ENCODE results near the gene ANTKMT.
"Not testable (repeated sequence)": the region's sequence is repeated elsewhere in the genome, so short reads cannot be mapped to it uniquely, and the experiment has no call there.

The ANTKMT gene

GRCh38 chr16:700684-701584, 20.0 kb upstream of the ANTKMT start:
- no peak for DNase-seq

- no peak for DNase-seq
Measured at GRCh38 chr16:702341-702740, 18.6 kb upstream of the ANTKMT start.

GRCh38 chr16:703406-703805, 17.5 kb upstream of the ANTKMT start:
- DNase-seq = no peak

GRCh38 chr16:704047-704446, 16.9 kb upstream of the ANTKMT start:
- DNase-seq = no peak

GRCh38 chr16:704552-705380, 16.2 kb upstream of the ANTKMT start:
- DNase-seq = no peak

- DNase-seq = no peak
Measured at GRCh38 chr16:705431-706188, 15.3 kb upstream of the ANTKMT start, which contains the start of gene FBXL16. TSS of gene FBXL16 (minus strand) at chr16:705801. CDS start at chr16:697405, 8,396 bp downstream.

- DNase-seq = no peak
Measured at GRCh38 chr16:706189-707061, 14.5 kb upstream of the ANTKMT start.

- DNase-seq = no peak
Measured at GRCh38 chr16:707062-707538, 13.8 kb upstream of the ANTKMT start.

GRCh38 chr16:708019-708418, 12.9 kb upstream of the ANTKMT start:
- no peak for DNase-seq

- DNase-seq = no peak
Measured at GRCh38 chr16:708959-709358, 12.0 kb upstream of the ANTKMT start.

GRCh38 chr16:709566-710499, 11.1 kb upstream of the ANTKMT start:
- no peak for DNase-seq

- no peak for DNase-seq
Measured at GRCh38 chr16:710500-711075, 10.4 kb upstream of the ANTKMT start.

- no peak for DNase-seq
Measured at GRCh38 chr16:711084-711483, 9.9 kb upstream of the ANTKMT start.

GRCh38 chr16:711548-712320, 9.2 kb upstream of the ANTKMT start:
- peak; percentile 82 for DNase-seq

- DNase-seq = not testable (repeated sequence)
Measured at GRCh38 chr16:712740-713250, 8.2 kb upstream of the ANTKMT start.

- DNase-seq = no peak
Measured at GRCh38 chr16:714079-714478, 6.9 kb upstream of the ANTKMT start.

- DNase-seq = peak; percentile 92
Measured at GRCh38 chr16:714558-715476, 6.1 kb upstream of the ANTKMT start, which contains the start of gene METRN. TSS of gene METRN (plus strand) at chr16:715118. CDS start at chr16:715290, 172 bp downstream.
